ENCODE measurements around the gene AJAP1.

DNA sequence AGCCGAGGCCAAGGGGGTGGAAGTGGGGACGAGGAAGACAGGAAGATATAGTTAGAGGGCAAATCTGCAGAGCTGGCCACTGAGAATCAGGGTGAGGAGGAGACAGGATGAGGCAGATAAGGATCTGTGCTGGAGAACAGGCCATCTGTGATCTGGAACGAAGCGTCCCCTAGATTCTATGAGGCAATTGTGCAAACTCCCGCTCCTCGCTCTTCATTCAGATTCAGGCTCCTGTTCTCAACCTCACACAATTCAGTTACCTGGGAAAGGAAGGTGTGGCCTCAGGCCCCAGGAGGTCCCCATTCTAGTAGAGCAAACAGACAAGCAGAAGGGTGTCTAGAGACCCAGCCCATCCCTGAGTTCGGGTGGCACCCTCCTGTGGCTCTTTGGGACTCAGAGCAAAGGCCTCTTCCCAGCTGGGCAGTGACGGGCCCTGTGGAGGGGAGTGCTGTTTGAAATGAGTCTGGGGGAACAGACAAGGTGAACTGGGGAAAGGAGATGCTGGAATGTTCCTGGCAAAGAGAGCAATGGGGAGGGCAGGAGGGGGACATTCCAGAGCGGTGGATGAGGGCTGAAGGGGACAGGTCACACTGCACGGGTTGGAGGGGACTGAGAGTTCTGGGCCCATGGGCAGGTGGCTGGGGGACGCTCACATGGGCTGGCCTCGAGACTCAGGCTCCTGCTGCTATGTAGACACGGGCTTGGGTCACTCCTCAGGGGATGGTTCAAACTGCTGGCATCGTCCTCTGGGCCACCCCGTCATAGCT lies 39.9 kb upstream of the AJAP1 start:
- TF ChIP-seq, protein P1, sequence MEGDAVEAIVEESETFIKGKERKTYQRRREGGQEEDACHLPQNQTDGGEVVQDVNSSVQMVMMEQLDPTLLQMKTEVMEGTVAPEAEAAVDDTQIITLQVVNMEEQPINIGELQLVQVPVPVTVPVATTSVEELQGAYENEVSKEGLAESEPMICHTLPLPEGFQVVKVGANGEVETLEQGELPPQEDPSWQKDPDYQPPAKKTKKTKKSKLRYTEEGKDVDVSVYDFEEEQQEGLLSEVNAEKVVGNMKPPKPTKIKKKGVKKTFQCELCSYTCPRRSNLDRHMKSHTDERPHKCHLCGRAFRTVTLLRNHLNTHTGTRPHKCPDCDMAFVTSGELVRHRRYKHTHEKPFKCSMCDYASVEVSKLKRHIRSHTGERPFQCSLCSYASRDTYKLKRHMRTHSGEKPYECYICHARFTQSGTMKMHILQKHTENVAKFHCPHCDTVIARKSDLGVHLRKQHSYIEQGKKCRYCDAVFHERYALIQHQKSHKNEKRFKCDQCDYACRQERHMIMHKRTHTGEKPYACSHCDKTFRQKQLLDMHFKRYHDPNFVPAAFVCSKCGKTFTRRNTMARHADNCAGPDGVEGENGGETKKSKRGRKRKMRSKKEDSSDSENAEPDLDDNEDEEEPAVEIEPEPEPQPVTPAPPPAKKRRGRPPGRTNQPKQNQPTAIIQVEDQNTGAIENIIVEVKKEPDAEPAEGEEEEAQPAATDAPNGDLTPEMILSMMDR (IDR thresholded peaks at IDR 0.05; ENCODE audit: poor library complexity, severe bottlenecking) = no peak
- TF ChIP-seq REST (IDR thresholded peaks at IDR 0.05; ENCODE audit: borderline replicate concordance) (no peak), EZH2 (IDR thresholded peaks at IDR 0.05; ENCODE audit: borderline replicate concordance, insufficient read depth, low read length, poor library complexity, severe bottlenecking) (no peak), TAF1 (IDR thresholded peaks at IDR 0.05; ENCODE audit: low read depth) (no peak), POLR2AphosphoS5 (IDR thresholded peaks at IDR 0.05) (no peak), EP300 (conservative IDR thresholded peaks at IDR 0.05; ENCODE audit: poor library complexity, severe bottlenecking) (no peak), RAD21 (conservative IDR thresholded peaks at IDR 0.05) (no peak), SMC3 (conservative IDR thresholded peaks at IDR 0.05; ENCODE audit: poor library complexity) (no peak)

Measured in neural cell (in vitro differentiated cells).